GM23338 (cell line): ENCODE results near the gene ERI2. TPM values are rescaled to one million over a fixed set of nuclear protein-coding genes. Genes with fewer than 3 reads are reported as not detected.

Experiments
- CREB1 ChIP-seq: fragments of 250-450 bp; sonication (Bioruptor Pico); IDR thresholded peaks from 2 replicates; pipeline ENCODE4 v1.5.0; 2020; ENCODE audit warnings: low read depth, mild to moderate bottlenecking, moderate library complexity
- JUNB ChIP-seq: IDR thresholded peaks from one replicate; pipeline ENCODE4 v1.6.1; 2016; ENCODE audit warnings: antibody characterized with exemption; ENCODE audit not compliant: unreplicated experiment
- REST ChIP-seq: IDR thresholded peaks from one replicate; pipeline ENCODE4 v1.6.1; 2018; ENCODE audit warnings: antibody characterized with exemption; ENCODE audit not compliant: unreplicated experiment
- ZNF114 ChIP-seq: fragments of 250-450 bp; sonication (Bioruptor Pico); IDR thresholded peaks from 2 replicates; pipeline ENCODE4 v1.5.0; 2020; ENCODE audit warnings: mild to moderate bottlenecking, moderate library complexity
- ZNF331 ChIP-seq: fragments of 250-450 bp; sonication (Bioruptor Pico); IDR thresholded peaks from 2 replicates; pipeline ENCODE4 v1.5.0; 2020; ENCODE audit warnings: low read depth, mild to moderate bottlenecking, moderate library complexity
- ZNF462 ChIP-seq: fragments of 250-450 bp; sonication (Bioruptor Pico); IDR thresholded peaks from 2 replicates; pipeline ENCODE4 v1.5.0; 2020; ENCODE audit warnings: mild to moderate bottlenecking, moderate library complexity
- polyA plus RNA-seq: library from polyadenylated mRNA; unstranded; fragments of >200 nt; fragmentation: Nextera tagmentation; extraction: Ambion mirVana; gene quantifications from 2 replicates; pipeline ENCODE4 v1.2.1, GENCODE V29; 2016
- total RNA-seq: library from RNA; depleted of rRNA; stranded (reverse); fragments of >200 nt; shearing (Covaris generic); gene quantifications from 2 replicates; pipeline ENCODE4 v1.2.3, GENCODE V29; 2014
- TF ChIP-seq, protein P1 (sequence below): IDR thresholded peaks from 2 replicates; pipeline ENCODE4 v1.6.1; 2016; ENCODE audit warnings: antibody characterized with exemption

The ERI2 gene
- total and polyA plus RNA-seq, 2 experiments from 2014 or later = 7.2 to 19.5 TPM

DNA sequence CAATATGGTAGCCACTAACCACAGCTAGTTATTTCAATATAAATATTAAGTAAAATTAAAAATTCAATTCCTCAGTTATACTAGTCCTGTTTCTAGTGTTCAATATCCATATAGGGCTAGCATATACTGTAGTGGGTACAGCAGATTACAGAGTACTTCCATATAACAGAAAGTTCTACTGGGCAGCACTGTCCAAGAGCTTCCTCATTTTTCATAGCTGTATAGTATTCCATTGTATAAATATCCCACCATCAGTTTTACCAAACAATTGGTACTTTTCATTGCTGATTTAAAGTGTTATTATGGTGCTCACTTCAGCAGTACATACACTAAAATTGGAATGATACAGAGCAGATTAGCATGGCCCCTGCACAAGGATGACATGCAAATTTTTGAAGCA is 22.1 kb downstream of the ERI2 start (continued):
- no peak for TF ChIP-seq ZNF462 (CRISPR knock-in tag)
- TF ChIP-seq, protein P1, sequence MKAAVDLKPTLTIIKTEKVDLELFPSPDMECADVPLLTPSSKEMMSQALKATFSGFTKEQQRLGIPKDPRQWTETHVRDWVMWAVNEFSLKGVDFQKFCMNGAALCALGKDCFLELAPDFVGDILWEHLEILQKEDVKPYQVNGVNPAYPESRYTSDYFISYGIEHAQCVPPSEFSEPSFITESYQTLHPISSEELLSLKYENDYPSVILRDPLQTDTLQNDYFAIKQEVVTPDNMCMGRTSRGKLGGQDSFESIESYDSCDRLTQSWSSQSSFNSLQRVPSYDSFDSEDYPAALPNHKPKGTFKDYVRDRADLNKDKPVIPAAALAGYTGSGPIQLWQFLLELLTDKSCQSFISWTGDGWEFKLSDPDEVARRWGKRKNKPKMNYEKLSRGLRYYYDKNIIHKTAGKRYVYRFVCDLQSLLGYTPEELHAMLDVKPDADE = no peak
- TF ChIP-seq CREB1 (CRISPR knock-in tag) = no peak
- no peak for TF ChIP-seq ZNF114 (CRISPR knock-in tag)
- TF ChIP-seq JUNB = no peak
- TF ChIP-seq REST = no peak
- no peak for TF ChIP-seq ZNF331 (CRISPR knock-in tag)
